ENCODE results near the gene TRRAP.
"Not testable (repeated sequence)": the region's sequence is repeated elsewhere in the genome, so short reads cannot be mapped to it uniquely, and the experiment has no call there.

The TRRAP gene

DNA sequence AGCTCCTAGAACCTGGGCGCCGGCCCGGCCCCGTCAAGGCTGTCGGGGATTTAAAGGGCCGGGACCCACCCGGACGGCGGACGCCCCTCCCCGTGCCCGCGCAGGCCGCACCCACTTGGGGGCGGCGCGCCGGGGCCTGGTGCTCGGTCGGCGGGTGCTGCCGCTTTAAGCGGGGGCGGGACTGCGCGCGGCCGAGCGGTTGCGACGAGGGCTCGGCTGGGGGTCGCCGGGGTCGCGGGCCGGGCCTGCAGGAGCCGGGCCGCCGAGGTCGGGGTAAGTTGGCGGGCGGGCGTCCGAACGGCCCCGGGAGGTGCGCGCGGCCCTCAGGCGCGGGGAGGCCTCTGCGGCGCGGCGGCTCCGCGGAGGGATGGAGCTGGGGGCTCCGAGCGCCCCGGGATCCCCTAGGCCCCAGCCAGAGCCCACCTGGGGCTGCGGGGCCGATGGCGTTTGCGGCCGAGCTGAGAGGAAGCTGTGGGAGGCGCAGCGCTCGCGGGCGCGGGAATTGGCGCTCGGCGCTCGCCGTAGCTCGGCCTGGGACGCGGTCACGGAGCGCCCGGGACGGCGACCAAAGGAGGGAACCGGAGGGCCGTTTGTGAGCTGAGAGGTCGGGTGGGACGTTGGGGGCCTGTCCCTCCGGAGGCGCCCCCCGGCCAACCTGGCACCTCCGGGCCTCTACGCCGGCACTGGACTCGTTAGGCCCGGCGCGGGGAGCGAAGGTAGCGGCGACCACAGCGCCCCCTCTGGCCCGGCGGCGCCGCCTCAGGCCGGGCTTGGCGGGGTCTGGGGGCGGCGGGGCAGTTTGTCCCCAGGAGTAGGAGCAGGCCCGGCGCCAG, at the start of gene TRRAP:
Gene TRRAP (plus strand): TSS at position 168 of the 833 bp plus-strand sequence. CDS start 2,619 bp downstream, outside the sequence.
- DNase-seq: peak; percentile 71 to 77

DNA sequence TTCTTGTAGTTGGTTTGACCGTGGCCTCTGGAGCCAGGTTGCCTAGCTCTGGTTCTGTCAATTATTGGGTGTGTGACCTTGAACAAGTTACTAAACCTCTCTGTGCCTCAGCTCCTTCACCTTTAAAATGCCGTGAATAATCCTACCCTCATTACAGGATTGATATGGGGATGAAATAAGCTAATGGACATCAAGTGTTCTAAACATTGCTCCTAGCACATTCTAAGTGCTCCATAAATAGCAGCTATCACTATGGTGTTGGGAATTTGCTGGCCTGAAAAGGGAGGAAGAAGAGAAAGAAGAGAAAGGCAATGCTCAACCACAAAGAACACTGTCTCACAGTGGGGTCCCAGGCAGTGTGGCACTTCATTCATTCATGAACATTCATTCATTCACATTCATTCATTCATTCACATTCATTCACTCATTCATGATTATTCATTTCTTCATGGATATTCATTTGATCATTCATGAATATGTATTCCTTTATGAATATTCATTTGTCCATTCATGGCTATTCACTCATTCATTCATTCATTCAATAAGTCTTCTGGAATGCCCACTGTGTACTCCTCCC, 47.3 kb upstream of the TRRAP start:
- DNase-seq: no peak

DNA sequence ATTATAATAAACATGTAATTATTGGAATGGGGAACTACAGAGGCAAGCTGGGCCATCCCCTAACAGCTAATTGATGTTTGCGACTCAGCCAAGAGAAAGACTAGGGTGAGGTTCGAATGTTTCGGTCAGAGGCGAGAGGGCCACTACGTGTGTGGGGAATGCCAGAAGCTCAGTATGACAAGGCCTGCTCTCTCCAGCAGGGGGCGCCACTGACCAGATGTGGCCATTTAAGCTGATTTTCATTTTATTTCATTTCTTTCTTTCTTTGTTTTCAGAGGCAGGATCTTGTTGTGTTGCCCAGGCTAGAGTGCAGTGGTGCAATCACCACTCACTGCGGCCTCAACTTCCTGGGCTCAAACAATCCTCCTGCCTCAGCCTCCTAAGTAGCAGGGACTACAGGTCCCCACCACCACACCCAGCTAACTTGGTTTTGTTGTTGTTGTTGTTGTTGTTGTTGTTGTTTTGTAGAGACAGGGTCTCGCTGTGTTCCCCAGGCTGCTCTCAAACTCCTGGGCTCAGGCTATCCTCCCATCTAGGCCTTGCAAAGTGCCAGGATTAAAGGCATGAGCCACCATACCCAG, 46.6 kb upstream of the TRRAP start:
- peak; percentile 10 to 27 for DNase-seq

GRCh38 chr7:98833022-98833421, 45.3 kb upstream of the TRRAP start:
- DNase-seq: no peak

DNA sequence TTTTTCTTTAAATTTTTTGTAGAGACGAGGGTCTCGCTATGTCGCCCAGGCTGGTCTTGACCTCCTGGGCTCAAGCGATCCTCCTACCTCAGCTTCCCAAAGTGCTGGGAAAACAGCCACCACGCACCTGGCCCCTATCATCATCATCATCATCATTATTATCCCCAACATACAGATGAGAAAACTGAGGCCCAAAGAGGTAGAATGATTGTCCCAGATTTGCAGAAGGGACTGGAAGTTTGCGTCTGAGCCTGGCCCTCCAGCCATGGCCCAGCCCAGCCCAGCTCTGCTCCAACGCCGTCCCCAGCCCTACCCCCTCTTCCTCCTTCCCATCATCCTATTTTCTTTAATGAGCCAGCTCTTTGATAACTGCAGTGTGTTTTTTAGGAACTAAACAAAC, 43.4 kb upstream of the TRRAP start:
- no peak for DNase-seq

DNA sequence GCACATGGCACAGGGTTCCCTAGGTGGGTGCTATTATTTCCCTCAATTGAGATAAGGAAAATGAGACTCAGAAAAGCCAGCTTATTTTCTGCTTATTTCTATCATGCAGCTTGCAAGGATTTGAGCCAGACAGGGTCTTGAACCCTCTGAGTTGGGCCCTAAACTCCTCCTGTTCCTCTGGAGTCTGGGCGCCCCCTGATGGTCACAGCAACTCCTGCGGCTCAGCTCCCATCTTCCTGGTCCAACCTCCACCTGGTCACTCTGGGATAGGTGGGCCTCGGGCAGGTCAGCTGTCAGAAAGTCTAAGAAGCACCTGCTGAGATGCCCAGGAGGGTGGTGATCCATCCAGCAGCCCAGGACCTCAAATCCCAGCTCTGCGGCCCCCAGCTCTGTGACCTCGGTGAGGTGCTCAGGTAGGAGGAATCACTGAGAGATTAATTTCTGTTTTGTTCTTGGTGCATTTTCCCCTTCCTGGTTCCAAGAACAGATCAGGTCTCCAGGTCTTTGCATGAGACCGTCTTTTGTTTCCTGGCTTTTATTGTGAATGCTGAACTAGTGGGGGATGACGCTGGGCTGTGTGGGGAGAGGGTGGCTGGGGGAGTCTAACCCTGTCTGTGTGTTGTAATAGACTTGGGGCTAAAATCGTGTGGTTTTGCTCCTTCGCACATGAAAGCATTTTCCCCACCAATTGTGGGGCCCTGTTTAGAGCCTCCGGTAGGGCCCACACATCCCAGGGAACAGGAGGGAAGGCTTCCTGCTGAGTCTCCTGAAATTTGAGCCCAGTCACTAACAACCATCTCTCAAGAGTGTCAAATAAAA, 41.3 kb upstream of the TRRAP start:
- DNase-seq: no peak

- no peak for DNase-seq
These were observed 40.7 kb upstream of the TRRAP start for GRCh38 chr7:98837630-98837972.

- DNase-seq: no peak
These were observed 38.2 kb upstream of the TRRAP start for GRCh38 chr7:98840096-98840495.

- DNase-seq: no peak
These were observed 37.6 kb upstream of the TRRAP start for GRCh38 chr7:98840722-98841121.

- peak; percentile 51 to 71 for DNase-seq
These were observed 36.9 kb upstream of the TRRAP start for GRCh38 chr7:98841179-98841997.

GRCh38 chr7:98842552-98842951, 35.8 kb upstream of the TRRAP start:
- DNase-seq: not testable (repeated sequence)

DNA sequence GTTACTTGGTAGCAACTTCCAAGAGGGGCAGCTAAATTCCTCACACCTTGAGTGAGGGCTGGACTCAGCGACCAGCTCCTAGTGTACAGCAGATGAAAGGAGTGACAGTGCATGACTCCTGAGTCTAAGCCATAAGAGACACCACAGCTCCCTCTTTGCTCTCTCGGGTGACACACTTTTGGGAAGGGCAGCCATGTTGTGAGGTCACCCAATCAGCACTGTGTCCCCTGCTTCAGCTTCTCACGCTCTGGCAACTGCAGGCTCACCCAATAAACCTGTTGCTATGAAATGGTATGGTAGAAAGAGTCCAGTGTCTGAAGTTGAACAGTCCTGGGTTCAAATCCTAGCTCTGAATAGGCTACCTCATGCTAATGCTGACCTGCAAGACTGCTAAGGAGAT, 29.4 kb upstream of the TRRAP start:
- no peak for DNase-seq

GRCh38 chr7:98852826-98853225, 25.5 kb upstream of the TRRAP start:
- DNase-seq: no peak

- DNase-seq: no peak
These were observed 22.5 kb upstream of the TRRAP start for GRCh38 chr7:98855610-98856422.

DNA sequence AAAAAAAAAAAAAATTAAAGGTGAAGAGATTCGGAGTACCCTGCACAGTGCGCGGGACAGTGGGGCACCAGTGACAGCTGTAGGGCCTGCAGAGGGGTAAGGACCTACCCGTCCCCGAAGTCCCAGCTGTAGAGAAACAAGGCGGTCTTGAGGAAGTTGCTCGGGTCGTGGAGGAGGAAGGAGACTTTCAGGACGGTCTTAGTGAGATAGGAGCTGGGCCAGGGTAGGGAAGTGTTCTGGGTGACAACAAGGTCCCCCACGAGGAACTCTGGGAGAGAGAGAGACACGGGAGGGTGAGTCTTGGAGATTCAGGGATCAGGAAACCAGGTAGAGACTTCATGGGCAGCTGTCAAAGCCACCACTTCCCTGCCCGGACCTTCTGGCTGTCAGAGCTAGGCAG, 18.3 kb upstream of the TRRAP start:
- no peak for DNase-seq

GRCh38 chr7:98862203-98862602, 16.1 kb upstream of the TRRAP start:
- no peak for DNase-seq

- DNase-seq: no peak
These were observed 15.5 kb upstream of the TRRAP start for GRCh38 chr7:98862716-98863420.

DNA sequence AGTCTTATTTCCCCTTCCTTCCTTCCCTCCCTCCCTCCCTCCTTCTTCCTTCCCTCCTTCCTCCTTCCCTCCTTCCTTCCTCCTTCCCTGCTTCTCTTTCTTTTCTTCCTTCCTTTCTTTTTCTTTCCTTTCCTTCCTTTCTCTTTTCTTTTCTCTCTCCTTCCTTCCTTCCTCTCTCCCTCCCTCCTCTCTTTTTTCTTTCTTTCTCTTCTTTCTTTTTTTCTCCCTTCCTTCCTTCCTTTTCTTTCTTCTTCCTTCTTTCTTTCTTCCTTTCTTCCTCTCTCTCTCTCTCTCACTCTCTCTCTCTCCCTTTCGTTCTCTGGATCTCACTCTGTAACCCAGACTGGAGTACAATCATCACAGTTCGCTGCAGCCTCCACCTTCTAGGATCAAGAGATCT, 14.7 kb upstream of the TRRAP start:
- DNase-seq: no peak

- DNase-seq: no peak
These were observed 13.4 kb upstream of the TRRAP start for GRCh38 chr7:98864731-98865453.

DNA sequence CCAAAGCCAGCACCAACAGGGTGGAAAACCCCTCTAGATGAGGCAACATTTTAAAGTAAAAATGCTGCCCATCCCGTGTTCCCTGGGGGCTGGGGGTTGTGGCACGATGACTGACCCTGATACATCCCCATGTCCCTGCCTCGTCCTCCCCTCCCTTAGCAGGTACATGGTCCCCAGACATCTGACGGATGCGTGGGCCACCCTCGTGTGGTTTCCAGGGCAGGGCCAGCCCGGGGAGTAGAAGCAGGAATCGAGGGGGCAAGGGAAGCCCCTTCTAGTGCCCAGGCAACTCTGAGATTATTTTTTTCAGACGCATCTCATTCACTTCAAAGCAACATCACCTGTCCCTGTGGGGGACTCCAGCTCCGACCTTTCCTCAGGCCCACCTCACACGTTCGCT, 12.0 kb upstream of the TRRAP start:
- DNase-seq: no peak

All from activated CD4-positive, alpha-beta T cell treated with anti-CD3 and anti-CD28 coated beads for 4 hours (primary cell).